ENCODE data around the gene ACSF3.

ACSF3 gene

GRCh38 chr16:89106533-89107202 lies 13.0 kb downstream of the ACSF3 start:
- no peak for DNase-seq
- Histone ChIP-seq H3K9me3 (no peaks in the 10 kb centered on the region), H3K4me3 (ENCODE audit: low read depth, low read length) (no peak overlapping the region), H3K36me3 (peaks cover 56% of the 10 kb centered on the region), H3K4me1 (peaks cover 5% of the 10 kb centered on the region; the same call in 1 of the 2 replicates), H3K27me3 (no peaks in the 10 kb centered on the region)
- no peak for TF ChIP-seq CTCF (IDR thresholded peaks at IDR 0.05; ENCODE audit: low read depth, low read length)

GRCh38 chr16:89107203-89107582 lies 13.5 kb downstream of the ACSF3 start:
- H3K36me3 ChIP-seq, result peaks cover 54% of the 10 kb centered on the region
- TF ChIP-seq CTCF (IDR thresholded peaks at IDR 0.05; ENCODE audit: low read depth, low read length), result no peak
- no peaks in the 10 kb centered on the region for H3K9me3 ChIP-seq
- DNase-seq, result no peak
- H3K27me3 ChIP-seq, result no peaks in the 10 kb centered on the region
- H3K4me1 ChIP-seq, result peaks cover 5% of the 10 kb centered on the region; the same call in 1 of the 2 replicates
- H3K4me3 ChIP-seq (ENCODE audit: low read depth, low read length), result no peak overlapping the region

- Histone ChIP-seq H3K36me3 (peaks cover 50% of the 10 kb centered on the region), H3K9me3 (no peaks in the 10 kb centered on the region), H3K4me1 (peaks cover 5% of the 10 kb centered on the region; the same call in 1 of the 2 replicates), H3K4me3 (ENCODE audit: low read depth, low read length) (no peak overlapping the region), H3K27me3 (no peaks in the 10 kb centered on the region)
- TF ChIP-seq CTCF (IDR thresholded peaks at IDR 0.05; ENCODE audit: low read depth, low read length), result no peak
- no peak for DNase-seq
These were observed 14.8 kb downstream of the ACSF3 start for GRCh38 chr16:89108416-89108815.

- H3K4me1 ChIP-seq, result peaks cover 5% of the 10 kb centered on the region; the same call in 1 of the 2 replicates
- TF ChIP-seq CTCF (IDR thresholded peaks at IDR 0.05; ENCODE audit: low read depth, low read length), result no peak
- no peaks in the 10 kb centered on the region for H3K9me3 ChIP-seq
- H3K4me3 ChIP-seq (ENCODE audit: low read depth, low read length), result no peak overlapping the region
- H3K36me3 ChIP-seq, result peaks cover 43% of the 10 kb centered on the region
- DNase-seq, result no peak
- no peaks in the 10 kb centered on the region for H3K27me3 ChIP-seq
These were observed 17.0 kb downstream of the ACSF3 start for GRCh38 chr16:89110641-89111040.

GRCh38 chr16:89111263-89111662 lies 17.6 kb downstream of the ACSF3 start:
- Histone ChIP-seq H3K27me3 (no peaks in the 10 kb centered on the region), H3K9me3 (no peaks in the 10 kb centered on the region), H3K4me3 (ENCODE audit: low read depth, low read length) (no peak overlapping the region), H3K4me1 (peaks cover 5% of the 10 kb centered on the region; the same call in 1 of the 2 replicates), H3K36me3 (peaks cover 40% of the 10 kb centered on the region)
- DNase-seq, result no peak
- TF ChIP-seq CTCF (IDR thresholded peaks at IDR 0.05; ENCODE audit: low read depth, low read length), result no peak

- no peaks in the 10 kb centered on the region for H3K9me3 ChIP-seq
- no peak for DNase-seq
- H3K27me3 ChIP-seq, result no peaks in the 10 kb centered on the region
- no peak for TF ChIP-seq CTCF (IDR thresholded peaks at IDR 0.05; ENCODE audit: low read depth, low read length)
- H3K36me3 ChIP-seq, result peaks cover 40% of the 10 kb centered on the region
- peaks cover 5% of the 10 kb centered on the region; the same call in 1 of the 2 replicates for H3K4me1 ChIP-seq
- no peak overlapping the region for H3K4me3 ChIP-seq (ENCODE audit: low read depth, low read length)
These were observed 18.9 kb downstream of the ACSF3 start for GRCh38 chr16:89112377-89113151.

Data from BE2C (cell line).